Right lobe of liver (tissue), 4 donors: Measurements from ENCODE around the gene PRR5L.

Experiments
- POLR2A ChIP-seq: fragments of 450-650 bp; IDR thresholded peaks from one replicate; pipeline ENCODE4 v1.6.1; 2017; ENCODE audit warnings: antibody characterized with exemption, mild to moderate bottlenecking
- TF ChIP-seq, protein P1 (sequence below), 4 donors: fragments of 200-600 bp in 3 of 4; fragments of 450-650 bp in 1 of 4; IDR thresholded peaks; one replicate each; pipeline versions ENCODE4 v1.5.1 to v1.8.0; 2016 to 2022; ENCODE audit warnings: antibody characterized with exemption in 4 of 4, mild to moderate bottlenecking in 2 of 4
- donor health status: DM: no; HTN: no; CAD: no.
- donor health status: DM: no; HTN: no; CAD: no.
- donor health status: DM: no; HTN: yes; CAD: no.

DNA sequence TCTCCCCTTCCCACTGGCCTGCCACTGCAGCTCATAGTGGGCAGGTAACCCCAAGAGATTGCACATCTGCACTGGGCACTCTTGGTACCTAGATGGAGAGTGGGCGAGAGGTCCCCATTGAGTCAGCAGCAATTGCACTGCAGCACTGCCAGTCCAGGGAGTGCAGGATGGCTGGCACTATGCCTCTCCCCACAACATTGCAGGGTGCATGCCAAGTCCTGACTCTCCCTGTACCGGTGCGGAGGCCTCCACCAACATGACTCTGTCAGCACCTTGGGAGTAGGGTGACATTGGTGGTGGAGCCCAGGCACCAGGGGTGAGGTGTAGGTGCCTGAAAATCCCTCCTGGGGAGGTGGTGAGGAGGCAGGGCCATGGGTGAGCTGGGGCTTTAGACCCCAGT lies 131.8 kb downstream of the PRR5L start:
- TF ChIP-seq, protein P1, sequence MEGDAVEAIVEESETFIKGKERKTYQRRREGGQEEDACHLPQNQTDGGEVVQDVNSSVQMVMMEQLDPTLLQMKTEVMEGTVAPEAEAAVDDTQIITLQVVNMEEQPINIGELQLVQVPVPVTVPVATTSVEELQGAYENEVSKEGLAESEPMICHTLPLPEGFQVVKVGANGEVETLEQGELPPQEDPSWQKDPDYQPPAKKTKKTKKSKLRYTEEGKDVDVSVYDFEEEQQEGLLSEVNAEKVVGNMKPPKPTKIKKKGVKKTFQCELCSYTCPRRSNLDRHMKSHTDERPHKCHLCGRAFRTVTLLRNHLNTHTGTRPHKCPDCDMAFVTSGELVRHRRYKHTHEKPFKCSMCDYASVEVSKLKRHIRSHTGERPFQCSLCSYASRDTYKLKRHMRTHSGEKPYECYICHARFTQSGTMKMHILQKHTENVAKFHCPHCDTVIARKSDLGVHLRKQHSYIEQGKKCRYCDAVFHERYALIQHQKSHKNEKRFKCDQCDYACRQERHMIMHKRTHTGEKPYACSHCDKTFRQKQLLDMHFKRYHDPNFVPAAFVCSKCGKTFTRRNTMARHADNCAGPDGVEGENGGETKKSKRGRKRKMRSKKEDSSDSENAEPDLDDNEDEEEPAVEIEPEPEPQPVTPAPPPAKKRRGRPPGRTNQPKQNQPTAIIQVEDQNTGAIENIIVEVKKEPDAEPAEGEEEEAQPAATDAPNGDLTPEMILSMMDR (IDR thresholded peaks at IDR 0.05), result no peak
- TF ChIP-seq POLR2A, result no peak
